Skeletal muscle cell (primary cell): ENCODE measurements around the gene TMPRSS6.
A peak's percentile ranks its signal among the peaks of the same experiment; 100 is the strongest.

ENCODE experiments used
- DNase-seq: peaks from one replicate; pipeline ENCODE4 v3.0.0-alpha.2; 2010; ENCODE audit warnings: low read depth
- H3K4me3 ChIP-seq: 2 replicates; pipeline ENCODE4 v1.5.1; 2011; ENCODE audit warnings: low read depth, mild to moderate bottlenecking, control low read depth, low read length, moderate library complexity

The TMPRSS6 gene

GRCh38 chr22:37058917-37059701 lies 50.4 kb downstream of the TMPRSS6 start:
- H3K4me3 ChIP-seq = no peak overlapping the region
- DNase-seq = no peak

GRCh38 chr22:37057796-37058510 lies 51.6 kb downstream of the TMPRSS6 start:
- H3K4me3 ChIP-seq = no peak overlapping the region
- no peak for DNase-seq

GRCh38 chr22:37057226-37057625 lies 52.3 kb downstream of the TMPRSS6 start:
- no peak overlapping the region for H3K4me3 ChIP-seq
- no peak for DNase-seq

GRCh38 chr22:37056246-37056645 lies 53.3 kb downstream of the TMPRSS6 start:
- no peak for DNase-seq
- H3K4me3 ChIP-seq = no peak overlapping the region

DNA sequence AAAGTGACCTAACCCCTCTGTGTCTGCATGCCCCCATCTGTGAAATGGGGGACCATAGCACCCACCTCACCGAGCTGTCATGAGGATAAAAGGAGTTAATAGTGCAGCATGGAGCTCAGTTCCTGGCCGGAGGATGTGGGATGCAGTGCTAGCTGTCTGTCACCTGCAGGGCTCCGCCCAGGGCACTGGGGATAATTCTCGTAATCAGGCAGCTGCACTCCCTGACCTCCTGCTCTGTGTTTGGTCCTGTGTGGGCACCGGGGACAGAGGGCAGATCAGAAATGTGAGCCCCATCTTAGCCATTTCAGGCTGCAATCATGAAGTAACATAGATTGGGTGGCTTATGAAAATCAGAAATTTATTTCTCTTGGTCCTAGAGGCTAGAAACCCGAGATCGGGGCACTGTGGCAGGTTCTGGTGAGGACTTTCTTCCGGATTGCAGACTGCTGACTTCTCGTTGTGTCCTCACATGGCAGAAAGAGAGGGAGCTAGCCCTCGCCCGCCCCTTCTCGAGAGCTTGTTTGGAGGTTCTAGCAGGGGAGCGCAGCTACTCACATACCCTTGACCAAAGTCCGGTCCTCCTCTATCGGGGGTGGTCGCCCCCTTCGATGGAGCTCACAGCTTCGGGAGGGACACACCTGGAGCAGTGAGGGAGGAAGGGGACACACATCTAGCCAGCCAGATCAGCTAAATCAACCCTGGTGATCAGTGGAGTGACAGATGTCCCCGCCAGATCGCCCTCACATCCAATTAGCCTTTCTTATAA lies 54.7 kb downstream of the TMPRSS6 start:
- no peak overlapping the region for H3K4me3 ChIP-seq
- DNase-seq = no peak

DNA sequence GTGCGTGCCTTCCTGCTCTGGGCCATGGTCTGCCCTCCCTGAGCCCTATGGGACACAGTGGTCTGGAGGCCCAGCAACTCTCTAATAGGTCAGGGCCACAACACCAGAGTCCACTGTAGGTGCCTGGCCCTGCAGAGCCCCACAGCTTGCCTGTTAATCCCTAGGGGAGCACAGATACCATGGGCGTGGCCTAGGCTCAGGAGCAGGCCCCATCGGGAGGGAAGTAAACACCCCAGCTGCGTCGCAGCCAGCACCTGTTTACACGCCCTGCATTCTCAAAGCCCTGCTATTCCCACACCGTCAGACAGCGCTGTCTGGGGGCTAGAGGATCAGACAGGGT lies 55.5 kb downstream of the TMPRSS6 start:
- H3K4me3 ChIP-seq = no peak overlapping the region
- DNase-seq = no peak

GRCh38 chr22:37053310-37054055 lies 56.0 kb downstream of the TMPRSS6 start:
- no peak for DNase-seq

GRCh38 chr22:37052386-37053309 lies 56.9 kb downstream of the TMPRSS6 start:
- no peak for DNase-seq
- H3K4me3 ChIP-seq = peak overlapping the region; percentile 68

More at GRCh38 chr22:37053310-37054055, 56.0 kb downstream of the TMPRSS6 start:
- no peak overlapping the region for H3K4me3 ChIP-seq

DNA sequence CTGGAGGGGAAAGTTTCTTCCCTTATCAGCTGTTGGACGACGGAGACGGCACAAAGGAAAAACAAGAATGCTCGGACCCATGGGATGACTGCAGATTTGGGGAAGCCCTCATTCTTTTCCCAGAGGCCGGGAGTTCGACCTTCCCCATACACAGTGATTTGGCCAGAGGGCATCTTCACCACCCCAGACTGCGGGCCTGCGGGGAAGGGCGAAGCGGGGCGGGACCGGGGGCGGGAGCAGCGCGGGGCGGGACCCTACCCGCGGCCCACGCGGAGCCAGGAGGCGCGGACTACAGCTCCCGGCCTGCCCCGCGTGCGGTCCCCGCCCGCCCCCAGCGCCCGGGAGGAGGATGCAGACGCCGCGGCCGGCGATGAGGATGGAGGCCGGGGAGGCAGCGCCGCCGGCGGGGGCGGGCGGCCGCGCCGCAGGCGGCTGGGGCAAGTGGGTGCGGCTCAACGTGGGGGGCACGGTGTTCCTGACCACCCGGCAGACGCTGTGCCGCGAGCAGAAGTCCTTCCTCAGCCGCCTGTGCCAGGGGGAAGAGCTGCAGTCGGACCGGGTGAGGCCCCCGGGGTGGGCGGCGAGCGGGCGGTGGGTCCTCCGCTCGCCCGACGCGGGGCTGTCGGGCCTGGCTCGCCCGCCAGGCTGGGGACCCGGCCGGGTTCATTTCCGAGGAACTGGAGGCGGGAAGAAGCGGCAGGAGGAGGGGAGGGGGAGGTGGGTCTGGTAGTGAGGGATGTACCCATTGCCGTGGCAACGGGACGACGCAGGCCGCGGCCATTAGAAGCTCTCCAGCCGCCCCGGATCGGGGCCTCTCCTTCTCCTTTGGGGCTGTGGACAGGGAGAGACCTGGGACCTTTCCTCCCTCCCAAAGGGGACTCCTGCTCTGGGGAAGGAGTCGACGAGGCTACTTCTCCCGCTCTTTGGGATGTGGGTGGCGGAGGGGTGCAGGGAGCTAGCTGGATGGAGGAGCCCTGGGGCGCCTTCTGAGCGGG lies 57.8 kb downstream of the TMPRSS6 start, which contains the start of gene KCTD17:
Gene KCTD17 (plus strand): TSS at position 352 of the 995 bp plus-strand sequence. CDS start 19 bp downstream, at position 371.
- H3K4me3 ChIP-seq = peak within 1 kb of the TSS; percentile 68
- no peak for DNase-seq

GRCh38 chr22:37050913-37051312 lies 58.6 kb downstream of the TMPRSS6 start:
- no peak overlapping the region for H3K4me3 ChIP-seq
- DNase-seq = no peak

- no peak overlapping the region for H3K4me3 ChIP-seq
- no peak for DNase-seq
These were observed 60.3 kb downstream of the TMPRSS6 start for GRCh38 chr22:37049224-37049623.

- no peak overlapping the region for H3K4me3 ChIP-seq
- DNase-seq = no peak
These were observed 61.4 kb downstream of the TMPRSS6 start for GRCh38 chr22:37048133-37048532.

- no peak for DNase-seq
- no peak overlapping the region for H3K4me3 ChIP-seq
These were observed 62.5 kb downstream of the TMPRSS6 start for GRCh38 chr22:37047006-37047405.

GRCh38 chr22:37046589-37046988 lies 62.9 kb downstream of the TMPRSS6 start:
- DNase-seq = no peak
- no peak overlapping the region for H3K4me3 ChIP-seq

- no peak overlapping the region for H3K4me3 ChIP-seq
- DNase-seq = no peak
These were observed 63.6 kb downstream of the TMPRSS6 start for GRCh38 chr22:37045958-37046357.

DNA sequence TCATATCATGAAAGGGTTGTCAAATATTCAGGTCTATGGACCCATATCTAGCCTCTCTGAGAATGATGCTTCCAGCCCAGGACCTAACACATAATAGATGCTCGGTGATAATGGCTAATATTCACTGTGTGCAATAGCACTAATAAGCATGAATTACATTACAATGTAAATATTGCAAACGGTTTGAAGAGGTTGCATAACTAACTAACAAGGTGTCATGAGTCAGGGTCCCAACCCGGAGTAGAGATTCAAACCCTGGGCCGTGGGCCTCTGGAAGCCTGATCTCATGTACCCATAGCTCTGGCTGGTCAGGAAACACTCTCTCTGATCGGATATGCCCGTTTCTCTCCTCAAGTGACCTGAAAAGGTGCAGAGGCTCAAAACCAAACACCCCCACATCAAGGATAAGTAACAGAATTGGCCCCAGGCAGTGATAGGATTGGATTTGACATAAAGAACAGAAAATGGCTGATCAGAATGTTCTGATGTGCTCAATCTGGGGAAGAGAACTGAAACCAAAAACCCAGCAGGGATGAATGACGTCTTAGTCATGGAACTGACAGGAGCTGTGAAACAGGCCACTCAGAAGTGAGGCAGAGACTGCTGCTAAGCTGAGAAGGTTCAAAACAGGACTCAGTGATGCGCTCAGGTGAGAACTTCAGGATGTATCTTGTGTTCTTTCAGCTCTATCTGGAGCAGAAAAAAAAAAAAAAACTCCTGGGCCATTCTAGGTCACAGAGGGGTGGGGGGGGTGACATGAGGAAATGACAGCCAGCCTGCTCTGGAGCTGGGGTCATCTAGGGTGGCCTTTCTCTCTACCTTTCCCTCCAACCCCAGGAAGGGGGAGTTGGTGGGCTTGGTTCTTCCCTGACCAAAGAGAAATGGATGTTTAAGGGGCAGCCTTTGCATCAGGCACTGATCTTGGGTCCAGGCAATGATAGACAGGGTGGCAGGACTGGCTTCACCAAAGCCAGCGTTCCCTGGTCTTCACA lies 64.6 kb downstream of the TMPRSS6 start:
- DNase-seq = no peak
- no peak overlapping the region for H3K4me3 ChIP-seq
